Fibroblast of skin of scalp (primary cell): ENCODE measurements around the gene BMPR2.
A peak's percentile ranks its signal among the peaks of the same experiment; 100 is the strongest.
"Not testable (repeated sequence)": the region's sequence is repeated elsewhere in the genome, so short reads cannot be mapped to it uniquely, and the experiment has no call there.

Experiments
- DNase-seq: peaks from one replicate; pipeline ENCODE4 v3.0.0-alpha.2; 2013

The BMPR2 gene

DNA sequence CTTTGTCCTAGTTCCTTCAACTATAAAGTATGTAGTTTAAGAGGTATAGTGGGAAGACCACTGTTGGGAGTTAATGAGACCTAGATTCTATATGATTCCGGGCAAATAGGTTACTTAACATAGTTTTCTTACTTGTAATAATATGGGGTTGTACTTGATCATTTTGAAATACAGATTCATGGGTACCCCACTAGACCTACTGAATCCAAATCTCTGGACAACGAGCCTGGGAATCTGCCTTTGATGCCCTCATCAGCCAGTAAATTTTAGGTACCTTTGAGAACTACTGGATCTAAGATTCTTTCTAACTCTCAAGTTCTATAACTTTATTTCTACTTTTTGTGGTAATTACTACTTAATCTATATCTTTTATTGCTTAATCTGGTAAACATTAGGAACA, 6.6 kb downstream of the BMPR2 start:
- DNase-seq = no peak

- DNase-seq = not testable (repeated sequence)
These were observed 10.4 kb downstream of the BMPR2 start for GRCh38 chr2:202386495-202386894.

GRCh38 chr2:202387608-202388342, 11.6 kb downstream of the BMPR2 start:
- peak; percentile 73 for DNase-seq

- no peak for DNase-seq
These were observed 24.8 kb downstream of the BMPR2 start for GRCh38 chr2:202400941-202401340.

DNA sequence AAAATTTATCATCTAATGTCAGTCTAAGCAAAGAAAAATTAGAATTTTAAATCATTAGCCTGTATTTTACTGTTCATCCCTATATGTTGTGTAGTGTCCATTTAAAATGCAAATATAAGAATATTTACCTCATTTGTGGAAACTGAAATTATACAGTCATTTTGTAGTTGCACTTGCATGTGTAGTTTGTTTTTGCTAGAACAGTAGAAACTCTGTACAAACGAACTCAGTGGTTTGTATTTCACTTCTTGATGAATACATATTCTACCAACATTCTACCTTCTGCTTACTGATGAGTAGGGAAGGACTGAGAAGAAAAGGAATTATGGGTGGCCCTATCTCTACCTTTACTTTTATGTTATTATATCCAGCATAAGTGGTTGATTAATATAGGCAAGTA, 29.7 kb downstream of the BMPR2 start:
- no peak for DNase-seq

DNA sequence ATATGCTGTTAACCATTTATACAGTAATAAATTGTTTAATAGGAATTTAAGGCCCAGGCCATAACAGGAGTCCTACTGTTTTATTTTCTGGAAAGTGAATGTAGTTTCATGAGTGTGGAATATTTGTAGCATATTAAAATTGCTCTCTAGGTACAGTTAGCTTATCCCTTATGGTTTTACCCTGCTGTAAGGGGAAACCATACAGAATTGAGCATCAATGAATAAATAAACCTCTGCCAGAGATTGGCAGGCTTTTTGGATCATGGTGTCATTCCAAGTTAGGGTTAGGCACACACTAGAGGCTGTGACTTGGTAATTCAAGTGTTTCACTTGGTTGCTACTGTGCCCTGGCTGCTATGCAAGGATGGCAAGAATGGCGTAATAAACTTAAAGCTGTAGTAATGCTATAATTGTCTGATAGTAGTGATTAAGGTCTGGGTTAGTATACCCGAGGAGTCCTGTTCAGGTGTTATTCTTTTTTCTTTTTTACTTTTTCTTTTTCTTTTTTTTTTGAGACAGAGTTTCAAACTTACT, 30.4 kb downstream of the BMPR2 start:
- no peak for DNase-seq

- no peak for DNase-seq
These were observed 32.5 kb downstream of the BMPR2 start for GRCh38 chr2:202408546-202409140.

DNA sequence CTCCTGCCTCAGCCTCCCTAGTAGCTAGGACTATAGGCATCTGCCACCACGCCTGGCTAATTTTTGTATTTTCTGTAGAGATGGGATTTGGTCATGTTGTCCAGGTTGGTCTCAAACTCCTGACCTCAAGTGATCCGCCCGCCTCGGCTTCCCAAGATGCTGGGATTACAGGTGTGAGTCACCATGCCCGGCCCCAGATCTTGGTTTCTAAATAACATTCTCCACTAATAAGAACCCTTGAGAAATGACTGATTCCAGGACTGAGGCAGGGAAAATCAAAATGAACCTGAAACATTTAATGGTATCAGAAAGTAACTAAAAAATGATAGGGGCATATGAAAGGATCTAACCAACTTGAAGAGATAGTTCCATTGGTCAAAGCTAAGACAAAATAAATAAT, 34.0 kb downstream of the BMPR2 start:
- DNase-seq = no peak

GRCh38 chr2:202411097-202411496, 35.0 kb downstream of the BMPR2 start:
- no peak for DNase-seq

DNA sequence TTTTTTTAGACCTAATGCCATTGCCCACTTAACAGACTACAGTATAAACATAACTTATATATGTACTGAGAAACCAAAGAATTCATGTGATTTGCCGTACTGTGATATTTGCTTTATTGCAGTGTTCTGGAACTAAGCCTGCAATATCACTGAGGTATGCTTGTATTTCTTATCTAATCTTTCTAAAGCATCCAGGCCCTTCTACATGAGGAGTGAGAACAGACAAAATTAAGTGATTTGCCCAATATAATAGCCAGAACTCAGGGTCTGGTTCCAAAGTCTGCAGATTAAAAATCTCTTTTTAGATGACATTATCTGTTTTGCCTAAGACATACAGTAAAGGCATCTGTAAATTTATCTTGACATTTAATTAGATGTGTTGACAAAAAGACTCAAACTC, 41.9 kb downstream of the BMPR2 start:
- no peak for DNase-seq

GRCh38 chr2:202418511-202418910, 42.4 kb downstream of the BMPR2 start:
- DNase-seq = no peak

- no peak for DNase-seq
These were observed 47.0 kb downstream of the BMPR2 start for GRCh38 chr2:202423139-202423538.

GRCh38 chr2:202425036-202425435, 48.9 kb downstream of the BMPR2 start:
- DNase-seq = no peak

- no peak for DNase-seq
These were observed 50.6 kb downstream of the BMPR2 start for GRCh38 chr2:202426751-202427150.

DNA sequence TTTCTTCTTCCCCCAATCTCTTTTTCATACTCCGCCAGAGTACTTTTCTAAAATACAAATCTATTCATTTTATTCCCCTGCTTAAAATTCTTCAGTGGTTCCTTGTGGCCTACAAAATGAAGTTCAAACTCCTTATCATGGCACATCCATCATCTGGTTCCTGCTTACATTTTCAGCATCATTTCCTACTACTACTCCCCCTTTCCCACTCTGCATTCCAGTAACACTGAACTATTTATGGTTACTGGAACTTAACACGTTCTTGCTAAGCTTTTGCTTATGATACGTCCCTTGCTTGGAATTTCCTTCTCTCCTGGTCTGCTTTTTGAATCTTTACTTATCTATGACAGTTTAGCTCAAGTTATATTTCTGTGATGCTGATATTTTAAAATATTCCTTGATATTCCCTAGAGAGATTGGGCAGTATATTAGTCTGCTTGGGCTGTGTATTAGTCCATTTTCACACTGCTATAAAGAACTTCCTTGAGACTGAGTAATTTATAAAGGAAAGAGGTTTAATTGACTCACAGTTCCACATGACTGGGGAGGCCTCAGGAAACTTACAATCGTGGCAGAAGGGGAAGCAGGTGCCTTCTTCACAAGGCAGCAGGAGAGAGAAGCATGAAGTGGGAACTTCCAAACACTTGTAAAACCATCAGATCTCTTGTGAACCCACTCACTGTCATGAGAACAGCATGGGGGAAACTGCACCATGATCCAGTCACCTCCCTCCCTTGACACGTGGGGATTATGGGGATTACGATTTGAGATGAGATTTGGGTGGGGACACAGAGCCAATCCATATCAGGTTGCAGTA, 53.2 kb downstream of the BMPR2 start:
- DNase-seq = peak; percentile 72

GRCh38 chr2:202432776-202433175, 56.6 kb downstream of the BMPR2 start:
- DNase-seq = no peak

GRCh38 chr2:202434472-202434871, 58.3 kb downstream of the BMPR2 start:
- no peak for DNase-seq

DNA sequence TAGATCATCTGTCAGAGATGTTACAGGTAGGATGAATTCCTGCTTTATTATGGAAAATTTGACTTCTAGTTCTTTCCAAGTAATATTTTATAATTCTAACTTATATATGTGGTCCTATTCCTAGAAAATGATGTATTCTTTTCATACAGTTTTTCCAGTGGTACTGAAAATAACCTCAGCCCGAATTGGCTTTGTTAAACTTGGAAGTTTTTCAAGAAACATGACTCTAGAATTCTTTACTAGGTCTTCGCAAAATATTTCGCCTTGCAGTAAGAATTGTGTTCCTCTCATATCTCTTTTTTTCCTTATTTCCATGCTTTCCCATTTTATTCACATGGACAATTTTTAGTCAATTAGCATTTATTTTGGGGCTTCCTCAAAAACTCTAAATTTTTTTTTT, 60.5 kb downstream of the BMPR2 start:
- DNase-seq = peak; percentile 12

GRCh38 chr2:202440117-202440516, 64.0 kb downstream of the BMPR2 start:
- DNase-seq = not testable (repeated sequence)

GRCh38 chr2:202442882-202443281, 66.8 kb downstream of the BMPR2 start:
- no peak for DNase-seq

GRCh38 chr2:202444000-202444399, 67.9 kb downstream of the BMPR2 start:
- DNase-seq = no peak

DNA sequence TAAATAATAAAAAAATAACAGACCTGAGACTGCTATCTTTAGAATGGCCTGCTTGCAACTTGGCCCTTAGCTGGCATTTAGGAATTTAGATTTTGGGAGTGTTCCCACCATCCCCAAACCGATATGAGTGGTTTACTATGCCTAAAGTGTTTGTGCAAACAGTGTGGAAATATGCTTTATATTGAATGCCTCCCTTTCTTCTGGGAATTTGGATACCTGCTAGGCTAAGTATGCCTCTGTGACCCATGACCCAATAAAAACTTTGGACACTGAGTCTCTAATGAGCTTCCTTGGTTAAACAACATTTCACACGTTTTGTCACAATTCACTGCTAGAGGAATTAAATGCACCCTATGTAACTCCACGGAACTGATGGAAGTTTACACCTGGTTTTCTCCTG, 73.2 kb downstream of the BMPR2 start:
- DNase-seq = no peak

- no peak for DNase-seq
These were observed 74.7 kb downstream of the BMPR2 start for GRCh38 chr2:202450785-202451184.
